Stimulated activated CD4-positive, alpha-beta T cell treated with anti-CD3 and anti-CD28 coated beads, Interleukin-2, amount 100 ng/mL, for 4 hours (primary cell): ENCODE measurements around the gene EPB41L4B.
"Not testable (repeated sequence)": the region's sequence is repeated elsewhere in the genome, so short reads cannot be mapped to it uniquely, and the experiment has no call there.

Experiments used
- DNase-seq: peaks from one replicate; pipeline ENCODE4 v3.0.0-alpha.2; 2020; ENCODE audit warnings: low read depth

The EPB41L4B gene

DNA sequence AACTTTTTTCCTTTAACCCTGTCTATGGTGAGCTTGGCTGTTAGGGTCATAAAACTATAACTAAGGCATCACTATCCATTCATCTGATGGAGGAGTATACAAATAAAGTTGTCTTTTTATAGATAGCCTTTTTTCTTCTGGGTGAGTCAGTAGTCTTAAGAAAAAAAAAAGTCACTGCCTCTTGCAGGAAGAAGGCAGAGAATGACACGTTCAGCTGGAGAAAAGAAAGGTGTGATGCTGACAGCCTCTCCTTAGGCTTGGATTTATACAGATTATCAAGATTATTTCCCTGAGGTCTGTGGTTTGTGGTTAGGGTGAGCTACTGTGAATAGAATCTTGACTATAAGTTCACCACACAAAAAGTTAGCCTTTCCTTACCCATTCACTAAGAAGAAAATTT, 23.0 kb downstream of the EPB41L4B start:
- no peak for DNase-seq

DNA sequence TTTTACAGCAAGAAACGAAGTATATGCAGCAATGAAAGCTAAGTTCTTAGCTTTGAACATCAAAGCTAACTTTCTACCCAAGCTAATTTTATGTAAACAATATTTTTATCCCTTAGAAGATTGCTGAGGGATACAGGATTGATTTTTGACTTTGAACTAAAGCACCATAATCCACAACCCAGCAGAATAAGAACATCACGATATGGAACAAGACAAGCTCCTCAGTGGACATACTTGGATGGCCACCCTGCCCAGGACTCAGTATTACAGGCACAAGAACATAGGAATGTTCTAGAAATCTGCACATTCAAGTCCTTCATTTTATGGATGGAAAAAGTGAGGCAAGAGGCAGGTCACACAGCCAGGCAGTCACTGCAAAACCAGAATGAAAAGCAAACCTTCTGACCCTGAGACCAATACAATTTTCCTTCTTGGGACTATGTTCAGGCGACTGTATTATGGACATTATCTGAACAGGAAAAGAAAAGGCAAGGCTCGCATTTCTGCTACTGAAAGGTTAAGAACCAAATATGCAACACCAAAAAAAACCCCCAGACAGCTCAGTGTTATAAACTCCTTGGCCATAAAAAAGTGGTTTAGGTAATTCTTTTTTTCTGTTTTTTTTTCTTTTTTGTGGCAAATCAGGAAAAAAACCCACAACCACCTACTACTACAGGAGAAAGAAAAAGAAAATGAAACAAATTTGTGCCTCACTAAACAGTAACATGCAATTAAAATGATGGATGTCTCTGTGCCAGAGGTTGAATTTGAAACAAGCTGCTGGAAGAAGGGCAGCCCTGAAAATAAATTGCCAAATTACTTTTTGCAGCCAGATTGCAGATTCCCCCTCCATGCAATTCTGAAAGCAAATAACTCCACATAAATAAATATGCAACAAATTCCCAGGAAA, 25.4 kb downstream of the EPB41L4B start:
- DNase-seq: no peak

DNA sequence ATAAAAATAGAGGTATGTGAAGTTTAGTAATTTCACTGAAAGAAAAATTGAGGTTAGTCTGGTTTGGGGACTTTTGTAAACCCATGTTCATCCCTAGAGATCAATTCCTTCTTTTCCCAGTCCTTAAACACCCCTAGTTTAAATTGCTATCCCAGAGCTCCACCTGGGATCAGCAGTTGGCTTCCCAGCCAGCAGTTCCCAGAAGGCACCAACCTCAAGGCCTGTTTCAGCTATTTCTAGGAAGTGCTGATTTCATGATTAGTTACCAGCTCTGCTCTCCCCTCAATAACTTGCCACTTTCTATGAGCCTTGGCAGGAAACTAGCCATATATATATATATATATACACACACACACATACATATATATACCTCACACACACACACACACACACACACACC, 30.5 kb downstream of the EPB41L4B start:
- DNase-seq: no peak

DNA sequence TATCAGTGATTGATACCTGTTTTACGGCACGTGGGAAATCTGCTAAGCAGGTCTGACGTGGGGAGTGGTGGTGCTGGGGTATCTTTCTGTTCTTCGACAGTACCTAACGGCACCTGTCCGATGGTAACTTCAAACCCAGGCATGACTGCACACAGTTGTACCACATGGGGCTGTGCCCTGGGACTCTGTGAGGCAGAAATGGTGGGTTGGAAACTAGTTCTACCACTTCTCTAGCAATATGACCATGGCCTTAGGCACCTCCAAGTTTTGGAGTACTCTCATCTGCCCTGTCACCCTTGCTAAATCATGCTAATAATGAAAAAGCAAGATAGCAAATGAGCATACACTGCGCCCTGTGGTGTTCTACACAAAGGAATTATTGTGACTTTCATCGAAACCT, 30.9 kb downstream of the EPB41L4B start:
- no peak for DNase-seq

DNA sequence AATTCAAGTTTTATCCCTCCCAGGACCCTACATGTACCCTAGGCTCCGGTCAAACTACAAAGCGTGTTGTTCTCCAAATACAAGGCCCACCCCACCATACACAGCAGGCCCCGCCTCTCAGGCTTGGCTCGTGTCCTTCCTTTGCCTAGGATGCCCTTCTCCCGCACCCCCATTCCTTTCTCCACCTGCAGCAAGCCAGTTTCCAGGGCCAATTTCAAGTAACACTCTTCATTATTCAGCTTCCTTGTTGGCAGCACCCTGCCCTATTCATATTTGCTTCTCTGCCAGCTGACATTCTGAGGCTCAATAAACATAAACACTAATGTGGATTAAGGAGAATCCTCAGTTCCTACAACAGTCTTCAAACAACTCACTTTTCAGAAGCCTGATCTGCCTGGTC, 31.7 kb downstream of the EPB41L4B start:
- no peak for DNase-seq

DNA sequence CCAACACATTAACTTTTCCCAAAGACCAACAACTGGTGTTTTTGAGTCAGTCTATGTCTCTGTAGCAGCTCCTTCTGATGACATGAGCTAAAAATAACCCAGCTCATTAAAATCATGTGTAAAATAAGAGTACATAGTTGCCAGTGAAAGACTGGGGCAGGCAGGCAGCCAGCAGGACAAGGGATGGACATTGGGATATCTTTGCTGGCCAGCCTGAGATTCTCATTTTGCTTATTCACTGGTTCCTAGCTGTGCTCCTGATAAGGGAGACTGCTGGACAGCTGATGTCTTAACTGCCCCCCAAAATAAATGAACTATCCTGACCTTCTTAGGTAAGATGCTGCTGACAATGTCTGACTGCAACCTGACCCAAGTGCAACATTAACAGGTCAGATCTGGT, 33.9 kb downstream of the EPB41L4B start:
- no peak for DNase-seq

DNA sequence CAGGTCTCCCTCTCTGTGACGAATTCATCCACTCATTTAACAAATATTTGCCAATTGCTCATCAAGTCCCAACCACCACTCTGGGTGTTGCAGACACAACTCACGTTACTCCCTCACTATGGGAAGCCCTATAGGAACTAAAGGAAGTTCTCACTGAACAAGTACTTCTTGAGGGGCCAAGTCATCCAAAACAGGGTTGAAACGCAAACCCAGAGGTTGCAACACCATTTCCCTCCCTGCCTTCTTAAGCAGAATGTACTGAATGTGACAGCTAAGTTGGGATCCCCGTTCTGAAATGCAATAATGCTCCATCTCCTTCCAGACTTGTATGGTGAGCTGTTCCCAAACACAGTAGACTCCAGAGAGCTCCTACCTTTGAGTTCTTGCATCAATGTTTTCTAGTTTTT, 34.3 kb downstream of the EPB41L4B start:
- DNase-seq: no peak

DNA sequence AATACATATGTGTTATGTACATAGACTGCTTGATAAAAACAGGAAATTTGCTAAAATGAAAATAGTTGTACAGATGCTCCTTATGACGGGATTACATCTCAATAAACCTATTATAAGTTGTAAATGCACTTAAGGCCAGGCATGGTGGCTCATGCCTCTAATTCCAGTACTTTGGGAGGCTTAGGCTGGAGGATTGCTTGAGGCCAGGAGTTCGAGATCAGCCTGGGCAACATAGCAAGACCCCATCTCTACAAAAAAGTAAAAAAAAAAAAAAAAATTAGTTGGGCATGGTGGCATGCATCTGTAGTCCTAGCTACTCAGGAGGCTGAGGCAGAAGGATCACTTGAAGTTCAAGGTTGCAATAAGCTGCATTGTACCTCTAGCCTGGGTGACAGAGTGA, 37.2 kb downstream of the EPB41L4B start:
- not testable (repeated sequence) for DNase-seq

DNA sequence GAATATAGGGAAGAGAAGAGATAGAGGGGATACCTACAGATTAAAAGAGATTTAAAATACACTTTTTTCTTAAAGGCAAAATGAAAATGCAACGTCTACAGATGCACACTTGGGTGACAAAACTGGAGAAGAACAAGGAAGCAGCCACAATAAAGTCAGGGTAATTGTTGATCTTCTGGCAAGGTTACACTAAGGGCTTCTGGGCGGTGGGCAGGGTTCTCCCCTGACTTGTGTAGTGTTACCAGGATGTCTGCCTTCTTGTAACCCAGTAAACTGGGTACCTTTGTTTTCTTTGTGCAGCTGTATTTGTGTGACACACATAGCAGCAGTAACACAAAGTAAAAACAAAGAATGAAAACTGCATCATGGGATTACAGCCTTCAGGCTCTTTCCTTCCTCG, 37.8 kb downstream of the EPB41L4B start:
- DNase-seq: no peak

DNA sequence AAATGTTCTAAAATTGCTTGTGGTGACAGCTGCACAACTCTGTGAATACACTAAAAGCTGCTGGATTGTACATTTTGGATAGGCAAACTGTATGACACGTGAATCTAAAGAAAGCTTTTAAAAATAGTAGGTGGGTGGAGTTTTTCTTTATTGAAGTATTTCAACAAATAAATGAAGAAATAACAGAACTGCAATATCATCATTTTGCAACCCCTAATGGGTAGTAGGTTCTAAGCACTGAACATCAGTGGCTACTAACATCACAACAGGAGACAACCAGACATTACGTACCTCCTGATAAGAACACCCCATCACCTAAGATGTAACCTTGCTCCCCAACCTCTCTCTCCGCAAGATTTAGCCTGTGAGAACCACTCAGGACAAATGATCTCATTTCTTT, 38.6 kb downstream of the EPB41L4B start:
- DNase-seq: no peak

DNA sequence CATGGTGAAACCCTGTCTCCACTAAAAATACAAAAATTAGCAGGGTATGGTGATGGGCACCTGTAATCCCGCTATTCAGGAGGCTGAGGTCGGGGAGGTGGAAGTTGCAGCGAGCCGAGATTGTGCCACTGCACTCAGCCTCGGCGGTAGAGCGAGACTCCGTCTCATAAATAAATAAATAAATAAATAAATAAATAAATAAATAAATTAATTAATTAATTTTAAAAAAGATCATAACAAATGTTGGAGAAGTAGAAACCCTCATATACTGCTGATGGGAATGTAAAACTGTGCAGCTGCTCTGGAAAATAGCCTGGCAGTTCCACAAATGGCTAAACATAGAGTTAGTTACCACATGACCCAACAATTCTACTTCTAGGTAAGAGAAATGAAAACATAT, 39.3 kb downstream of the EPB41L4B start:
- DNase-seq: no peak

DNA sequence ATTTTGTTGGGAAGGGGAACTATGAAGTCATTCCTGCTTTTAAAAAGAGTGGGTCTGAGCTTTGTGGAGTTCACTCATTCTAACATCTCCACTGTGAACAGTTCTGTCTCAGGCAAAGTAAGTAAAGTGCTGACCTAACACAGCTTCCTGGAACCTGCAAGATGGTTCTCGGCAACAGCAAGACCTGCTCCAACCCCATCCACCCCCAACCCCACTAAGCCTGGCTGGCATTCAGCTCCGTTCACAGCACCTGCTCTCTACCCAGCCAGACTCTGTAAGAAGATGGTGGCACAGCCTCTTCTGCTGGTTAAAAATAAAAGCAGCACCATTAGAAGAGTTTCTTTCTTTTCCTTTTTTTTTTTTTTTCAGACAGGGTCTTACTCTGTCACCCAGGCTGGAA, 42.0 kb downstream of the EPB41L4B start:
- DNase-seq: no peak

DNA sequence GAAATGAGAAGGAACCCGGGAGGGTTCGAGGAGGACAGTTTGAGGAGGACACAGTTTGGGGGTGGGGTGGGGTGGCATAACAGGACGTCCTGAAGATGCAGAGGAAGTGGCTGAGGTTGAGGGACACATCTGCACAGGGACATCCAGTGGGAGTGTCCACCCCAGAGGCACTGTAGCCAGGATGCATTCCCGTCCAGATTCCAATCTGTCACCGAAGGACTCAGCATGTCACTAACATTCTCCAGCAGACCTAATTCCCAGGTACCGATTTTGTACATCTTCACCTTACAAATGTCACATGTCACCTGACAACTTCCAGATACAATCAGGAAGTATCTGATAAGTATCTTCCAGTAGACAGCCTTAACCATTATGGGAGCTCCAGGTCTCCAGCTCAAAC, 42.6 kb downstream of the EPB41L4B start:
- DNase-seq: no peak

DNA sequence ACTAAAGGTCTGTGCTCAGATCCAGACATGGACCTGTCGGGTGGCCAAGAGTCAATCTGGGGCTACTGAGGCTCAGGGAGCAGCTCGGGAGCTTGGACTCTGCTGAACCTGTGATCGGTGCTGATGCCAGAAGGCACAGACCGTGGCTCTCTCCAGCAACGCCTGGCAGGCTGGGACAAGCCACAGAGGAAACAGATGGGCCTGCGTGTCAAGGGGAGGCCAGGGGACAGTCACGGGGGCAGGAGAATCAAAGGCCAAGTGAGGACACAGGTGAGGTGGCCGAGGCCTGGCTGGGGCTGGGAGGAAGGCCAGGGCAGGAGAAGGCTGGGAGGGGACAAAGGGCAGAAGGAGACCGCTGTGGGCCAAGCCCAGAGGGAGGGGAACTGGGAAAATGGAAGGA, 43.4 kb downstream of the EPB41L4B start:
- no peak for DNase-seq

DNA sequence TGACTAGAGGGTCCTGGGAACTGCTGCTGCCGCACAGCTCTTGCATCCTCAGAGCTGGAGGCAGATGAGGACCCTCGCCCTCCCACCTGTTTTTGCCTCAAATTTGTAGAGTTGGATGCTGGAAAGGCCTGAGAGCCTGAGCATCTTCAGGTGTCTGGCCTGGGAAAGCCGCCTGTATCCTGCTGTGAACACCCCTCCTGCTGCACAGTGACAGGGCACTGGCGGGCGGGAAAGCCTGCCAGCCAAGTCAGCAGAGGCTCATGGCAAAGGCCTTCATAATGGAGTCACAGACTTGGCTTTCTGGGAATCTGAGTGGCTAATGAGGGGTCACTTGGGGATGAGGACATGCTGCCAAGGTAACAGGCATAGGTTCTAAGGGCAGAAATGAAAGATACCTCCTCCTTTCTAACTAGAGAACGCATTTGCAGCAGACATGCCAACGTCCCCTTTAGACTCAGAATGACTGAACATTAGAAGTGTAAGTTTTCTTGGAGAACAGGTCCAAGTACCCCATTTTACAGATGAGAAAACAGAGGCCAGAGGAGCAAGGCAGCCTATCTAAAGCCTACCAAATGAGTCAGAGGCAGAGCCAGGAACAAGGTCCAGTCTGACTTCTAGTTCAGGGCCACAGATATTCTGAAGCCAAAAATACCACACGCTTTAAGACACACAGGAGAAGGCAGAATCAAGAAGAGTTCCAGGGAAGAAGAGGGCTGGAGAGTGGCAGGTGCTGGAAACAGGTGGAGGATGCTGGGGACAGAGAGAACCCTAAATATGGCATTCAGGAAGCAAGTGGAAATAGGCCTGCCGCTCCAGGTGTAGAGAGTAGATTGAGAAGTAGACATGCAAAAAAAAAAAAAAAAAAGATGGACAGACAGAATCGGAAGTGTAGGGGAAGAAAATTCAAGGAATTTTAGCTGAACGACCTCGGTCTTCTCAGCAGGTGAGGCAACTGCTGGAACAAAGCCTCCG, 44.1 kb downstream of the EPB41L4B start:
- no peak for DNase-seq

DNA sequence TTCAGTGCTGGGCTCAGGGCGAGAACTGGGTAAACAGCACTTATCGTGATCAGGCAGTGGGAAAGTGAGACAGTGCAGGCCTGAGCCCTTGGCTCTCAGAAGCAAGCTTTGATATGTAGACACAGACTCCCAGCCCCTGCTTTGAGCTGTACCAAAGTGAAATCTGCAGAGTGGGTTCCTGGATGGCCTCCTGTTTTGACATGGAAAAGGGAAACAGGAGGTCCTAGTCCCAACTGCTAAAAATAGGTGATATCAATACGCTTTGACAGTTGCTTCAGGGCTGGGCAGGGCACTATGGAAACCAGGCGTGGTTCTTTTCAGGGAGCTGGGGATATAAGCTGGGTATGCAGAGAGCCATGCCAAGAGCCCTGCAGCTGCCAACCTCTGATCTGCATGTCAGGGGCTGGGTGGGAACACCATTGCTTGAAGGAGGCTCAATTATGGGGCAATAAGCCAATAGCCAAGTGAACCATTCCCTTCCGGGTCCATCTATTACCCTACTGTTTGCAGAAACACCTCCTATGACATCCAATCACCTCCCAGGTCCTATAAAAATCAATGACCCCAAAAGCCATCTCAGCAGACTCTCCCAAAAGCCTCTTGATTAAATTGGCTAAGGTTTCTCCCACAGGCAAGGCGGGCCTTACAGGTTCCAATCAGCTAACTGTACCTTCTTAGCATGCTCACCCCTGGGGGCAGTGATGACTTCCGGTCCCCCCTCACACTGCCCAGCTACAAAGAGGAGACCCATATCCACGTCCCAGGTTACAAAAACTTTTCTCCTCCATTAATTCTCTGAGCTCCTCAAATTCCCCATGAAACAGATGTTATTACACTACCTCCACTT, 45.8 kb downstream of the EPB41L4B start:
- no peak for DNase-seq

DNA sequence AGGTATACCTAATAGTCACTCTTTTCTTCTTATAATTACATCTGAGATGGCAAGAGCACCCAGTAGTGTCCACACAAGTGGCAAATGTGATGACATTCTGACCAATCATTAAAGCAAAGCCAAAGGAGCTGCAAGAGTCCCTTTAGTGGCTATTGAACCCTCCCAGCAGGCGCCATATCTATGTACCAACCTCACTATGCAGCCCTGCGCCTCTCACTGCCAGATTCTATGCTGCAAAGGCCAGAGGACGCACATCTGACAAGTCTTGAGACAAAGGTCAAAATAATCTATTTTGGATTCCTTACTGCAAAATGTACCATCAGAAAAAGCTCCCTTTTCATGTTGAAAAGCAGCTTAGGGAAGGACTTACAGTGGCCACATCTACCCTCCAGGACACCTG, 47.0 kb downstream of the EPB41L4B start:
- DNase-seq: no peak

DNA sequence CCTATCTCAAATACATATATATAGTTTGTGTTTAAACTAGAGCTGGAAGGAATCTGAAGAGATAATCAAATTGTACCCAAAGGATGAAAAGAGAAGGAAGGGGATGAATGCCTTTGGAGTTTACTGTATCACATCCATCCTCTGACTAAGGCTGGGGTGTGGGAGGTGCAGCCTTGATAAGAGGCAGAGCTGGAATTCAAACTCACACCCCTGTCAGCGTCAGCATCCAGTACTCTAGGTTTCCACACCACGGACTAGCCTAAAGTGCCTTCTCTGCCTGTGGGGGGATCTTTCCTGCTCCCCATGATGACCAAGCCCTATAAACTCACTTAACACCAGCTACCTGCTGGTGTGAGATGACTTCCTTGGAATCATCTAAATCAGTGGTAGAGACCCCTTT, 48.1 kb downstream of the EPB41L4B start:
- no peak for DNase-seq

DNA sequence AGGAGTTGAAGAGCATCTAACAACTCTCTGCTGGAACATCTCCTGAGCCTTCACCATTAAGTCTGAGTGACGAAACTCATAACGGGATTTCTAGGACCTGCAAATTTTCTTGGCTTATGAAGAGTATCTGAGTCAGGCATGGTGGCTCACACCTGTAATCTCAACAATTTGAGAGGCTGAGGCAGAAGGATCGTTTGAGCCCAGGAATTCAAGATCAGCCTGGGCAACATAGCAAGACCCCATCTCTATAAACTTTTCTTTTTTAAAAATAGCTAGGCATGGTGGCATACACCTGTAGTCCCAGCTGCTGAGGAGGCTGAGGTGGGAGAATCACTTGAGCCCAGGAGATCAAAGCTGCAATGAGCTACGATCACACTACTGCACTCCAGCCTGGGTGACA, 48.8 kb downstream of the EPB41L4B start:
- no peak for DNase-seq

DNA sequence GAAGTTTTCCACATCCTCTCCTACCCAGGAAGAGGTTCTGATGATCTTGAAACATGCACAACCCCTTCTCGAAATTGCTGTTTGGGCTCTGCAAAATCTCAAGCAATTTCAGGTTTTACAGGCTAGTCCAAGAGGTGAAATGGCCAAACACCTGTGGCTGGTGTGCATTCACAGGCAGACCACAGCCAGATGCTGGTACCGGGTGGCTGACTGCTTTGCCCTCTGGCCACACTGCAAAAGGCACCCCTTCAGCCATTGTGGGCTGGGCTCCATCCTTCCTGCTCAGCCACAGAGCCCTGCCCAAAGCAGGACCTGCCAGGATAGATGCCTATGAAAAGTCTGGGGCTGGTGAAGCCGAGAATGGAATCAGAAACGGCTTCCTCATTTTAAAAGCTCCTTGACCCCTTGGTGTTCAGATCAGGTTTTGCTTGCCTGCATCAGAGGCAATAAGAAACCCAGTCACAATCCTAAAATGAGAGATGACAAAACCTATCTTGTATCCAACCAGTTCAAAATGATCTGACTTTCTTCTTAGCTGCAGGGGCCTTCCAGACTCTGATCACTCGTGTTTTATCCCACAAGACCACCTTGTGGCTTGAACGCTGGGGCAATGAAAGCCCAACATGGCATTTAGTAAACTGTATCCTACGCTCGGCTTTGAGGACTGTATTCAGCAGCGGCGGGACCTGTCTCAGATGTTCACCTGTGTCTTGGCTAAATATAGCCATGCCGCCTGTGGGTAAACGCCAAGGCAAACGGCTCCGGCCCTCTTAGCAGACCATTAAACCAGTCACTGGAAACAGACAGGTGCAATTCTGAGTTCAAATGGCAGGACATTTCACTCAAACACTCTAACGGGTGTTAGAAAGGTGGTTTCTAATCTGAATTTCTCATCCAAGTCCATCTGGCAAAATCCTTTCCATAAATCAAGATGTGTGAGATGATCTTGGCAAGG, 49.6 kb downstream of the EPB41L4B start:
- no peak for DNase-seq

DNA sequence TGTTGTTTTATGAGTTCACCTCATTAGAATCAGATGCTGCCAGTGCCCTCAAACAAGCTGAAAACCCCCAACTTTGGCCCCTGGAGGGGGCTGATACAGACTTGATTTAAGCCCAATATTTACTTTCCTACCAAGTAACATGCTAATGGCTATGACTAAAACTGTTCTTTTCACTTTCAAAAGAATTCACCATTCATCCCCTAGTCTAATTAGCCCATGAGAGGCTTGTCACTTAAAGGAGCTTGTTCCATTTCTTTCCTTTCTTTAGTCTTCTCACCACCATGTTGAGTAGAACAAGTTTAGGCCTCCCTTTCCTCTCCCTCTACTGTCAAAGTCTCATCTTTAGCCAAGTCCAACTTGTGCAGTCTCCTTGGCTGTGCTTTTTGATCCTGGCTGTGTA, 50.4 kb downstream of the EPB41L4B start:
- DNase-seq: no peak
